ENCODE measurements around the gene C1orf87.

C1orf87 gene

GRCh38 chr1:59978026-59978425 is 95.5 kb downstream of the C1orf87 start:
- TF ChIP-seq CTCF (IDR thresholded peaks at IDR 0.05), result no peak

GRCh38 chr1:59977075-59977410 is 96.5 kb downstream of the C1orf87 start:
- peak; percentile 13; the same call in 1 of the 2 replicates for TF ChIP-seq CTCF (IDR thresholded peaks at IDR 0.05)

DNA sequence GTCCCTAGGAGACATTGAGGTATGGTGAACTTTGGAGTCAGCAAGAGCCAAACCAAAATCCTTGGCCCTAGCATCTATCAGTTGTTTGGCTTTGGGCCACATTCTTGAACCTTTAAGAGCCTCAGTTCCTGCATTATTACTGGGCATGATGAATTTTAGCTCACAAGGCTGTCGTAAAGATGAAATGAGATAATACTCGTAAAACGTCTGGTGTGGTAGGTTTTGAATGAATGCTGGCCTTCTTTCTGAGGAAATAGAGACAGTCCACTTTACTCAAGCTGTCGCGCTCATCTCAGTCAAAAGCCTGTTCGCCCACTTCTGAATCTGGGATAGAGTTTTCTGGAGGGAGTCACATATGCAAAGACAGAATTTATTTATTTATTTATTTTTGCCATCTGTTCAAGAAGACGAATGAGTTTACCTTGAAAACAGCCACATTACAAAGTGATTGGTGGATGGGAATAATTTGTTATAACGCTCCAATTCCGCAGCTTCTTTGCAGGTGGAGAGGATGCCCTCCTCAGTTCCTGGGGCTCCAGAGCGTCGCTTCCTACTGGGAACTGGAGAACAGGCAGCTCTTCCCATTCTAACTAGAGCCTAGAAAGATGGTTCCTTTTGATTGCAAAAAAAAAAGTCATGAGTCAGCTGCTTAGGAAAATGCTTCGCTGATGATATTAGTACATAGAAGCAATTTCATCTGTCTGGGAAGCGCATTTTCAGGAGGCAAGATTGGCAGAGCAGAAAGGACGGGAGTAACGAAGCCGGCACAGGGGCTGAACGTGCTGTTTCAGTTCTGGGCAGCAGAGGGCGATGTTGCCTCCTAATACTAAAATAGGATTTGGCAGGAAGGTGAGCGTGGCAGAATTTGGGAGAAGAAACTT is 97.1 kb downstream of the C1orf87 start:
- peak; percentile 93 for TF ChIP-seq CTCF (IDR thresholded peaks at IDR 0.05)

DNA sequence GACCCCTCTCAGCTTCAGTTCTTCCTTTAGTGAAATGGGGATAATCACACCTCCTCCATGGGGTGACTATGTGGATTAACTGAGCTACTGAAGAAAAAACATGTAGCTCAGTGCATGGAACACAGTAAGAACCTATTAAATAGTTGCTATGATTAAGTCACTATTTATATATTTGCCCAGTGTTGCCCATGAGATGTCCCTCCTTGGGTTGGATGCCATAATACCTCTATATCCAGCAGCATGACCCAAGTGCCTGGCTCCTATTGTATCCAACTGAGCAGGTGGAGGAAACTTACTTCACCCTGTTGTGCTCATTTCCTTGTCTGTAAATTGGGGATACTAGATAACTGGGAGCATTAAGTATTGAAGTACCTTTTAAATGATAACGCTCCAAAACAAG is 99.9 kb downstream of the C1orf87 start:
- no peak for TF ChIP-seq CTCF (IDR thresholded peaks at IDR 0.05)

- TF ChIP-seq CTCF (IDR thresholded peaks at IDR 0.05), result no peak
Observed at GRCh38 chr1:59972216-59972927, 101.2 kb downstream of the C1orf87 start.

DNA sequence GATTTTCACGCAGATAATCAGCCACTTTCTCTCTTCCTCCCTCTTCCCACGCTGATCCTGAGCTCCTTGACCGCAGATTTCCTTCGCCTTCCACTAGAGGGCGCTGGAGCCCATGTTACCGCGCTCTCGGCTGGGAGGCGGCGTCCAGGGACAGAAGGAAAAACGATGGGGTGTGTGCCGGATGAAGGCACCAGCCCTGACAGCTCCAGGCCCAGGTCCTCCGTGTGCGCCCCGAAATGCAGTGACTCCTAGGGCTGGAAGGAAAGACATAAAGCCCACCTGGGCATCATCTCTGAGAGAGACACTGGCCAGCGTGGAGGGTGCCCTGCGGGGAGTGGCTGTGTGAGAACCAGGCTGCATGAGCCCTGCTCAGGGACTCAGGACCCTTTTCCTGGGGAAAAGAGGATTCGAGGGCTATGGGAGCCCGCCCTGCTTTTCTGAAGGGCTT is 102.1 kb downstream of the C1orf87 start:
- peak; percentile 91 for TF ChIP-seq CTCF (IDR thresholded peaks at IDR 0.05)

- no peak for TF ChIP-seq CTCF (IDR thresholded peaks at IDR 0.05)
Observed at GRCh38 chr1:59967780-59968179, 105.8 kb downstream of the C1orf87 start.
